CD4-positive, alpha-beta T cell (primary cell): ENCODE data around the gene CCNB1IP1. TPM values are rescaled to one million over a fixed set of nuclear protein-coding genes. Genes with fewer than 3 reads are reported as not detected.

Experiments used
- total RNA-seq, 174 experiments: library from RNA in 2 of 174; stranded (reverse) in 2 of 174; gene quantifications; one replicate each; pipeline ENCODE4 v1.2.3 and lab custom pipeline; 2021 to 2026

The CCNB1IP1 gene
- total RNA-seq, 2 experiments from 2014 or later, result 26.2 to 27.4 TPM

Other genes with a start within 250 kb of the CCNB1IP1 start
- gene OR4K17, start 222.5 kb downstream of the CCNB1IP1 start, total RNA-seq, result not detected
- gene OR4N5, start 194.5 kb downstream of the CCNB1IP1 start, total RNA-seq, result not detected
- not detected for gene OR11G2, start 142.4 kb downstream of the CCNB1IP1 start, total RNA-seq
- gene OR11H6, start 109.6 kb downstream of the CCNB1IP1 start, total RNA-seq, result not detected
- gene OR11H7, start 104.3 kb downstream of the CCNB1IP1 start, total RNA-seq, result not detected
- not detected for gene OR11H4, start 94.0 kb downstream of the CCNB1IP1 start, total RNA-seq
- gene TTC5, start 27.3 kb downstream of the CCNB1IP1 start, total RNA-seq, result 10 to 100 TPM in 1 of 2 experiments, 1 to 10 TPM in 1; 9.7 to 10.8 TPM
- 10 to 100 TPM; 16.3 to 20.4 TPM for gene PARP2, start 10.4 kb upstream of the CCNB1IP1 start, total RNA-seq
- 10 to 100 TPM; 14.3 to 17.4 TPM for gene TEP1, start 80.2 kb upstream of the CCNB1IP1 start, total RNA-seq
- under 1 TPM; 0.19 to 0.31 TPM for gene KLHL33, start 102.9 kb upstream of the CCNB1IP1 start, total RNA-seq
- gene OSGEP, start 121.5 kb upstream of the CCNB1IP1 start, total RNA-seq, result 10 to 100 TPM; 49.2 to 52.9 TPM
- 100 to 1,000 TPM; 125 to 127 TPM for gene APEX1, start 121.9 kb upstream of the CCNB1IP1 start, total RNA-seq
- gene PIP4P1, start 128.2 kb upstream of the CCNB1IP1 start, total RNA-seq, result 100 to 1,000 TPM in 1 of 2 experiments, 10 to 100 TPM in 1; 83.9 to 107 TPM
- 10 to 100 TPM; 73.6 to 77.2 TPM for gene PNP, start 136.1 kb upstream of the CCNB1IP1 start, total RNA-seq
- gene RNASE10, start 172.3 kb upstream of the CCNB1IP1 start, total RNA-seq, result not detected
- gene RNASE9, start 227.8 kb upstream of the CCNB1IP1 start, total RNA-seq, result not detected